Endothelial cell of umbilical vein (primary cell): ENCODE data around the gene ZNF791.

Experiments used
- POLR2A ChIP-seq: IDR thresholded peaks from 2 replicates; pipeline ENCODE4 v1.6.1; 2012; ENCODE audit warnings: low read depth, mild to moderate bottlenecking, control low read depth, low read length
- TF ChIP-seq, protein P1 (sequence below): IDR thresholded peaks from 2 replicates; pipeline ENCODE4 v1.6.1; 2011; ENCODE audit not compliant: insufficient read depth, insufficient read length

DNA sequence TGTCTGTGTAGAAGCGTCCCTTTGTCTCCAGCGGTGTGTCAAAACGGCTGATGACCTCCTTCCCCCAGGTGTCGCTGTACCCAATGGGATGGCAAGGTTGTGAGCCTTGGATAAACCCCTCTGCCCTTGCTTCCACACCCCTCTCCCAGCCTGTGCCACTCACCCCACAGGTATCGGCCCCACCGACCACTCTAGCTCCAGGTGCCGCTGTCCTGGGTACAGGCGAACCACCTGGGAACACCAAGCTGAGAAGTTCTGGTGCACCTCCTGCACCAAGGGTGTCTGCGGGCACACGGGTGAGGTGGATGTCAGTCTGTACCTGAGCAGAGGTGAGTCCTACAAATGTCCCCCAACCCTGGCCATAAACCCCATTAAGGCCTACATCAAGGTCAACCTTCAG is 39.2 kb downstream of the ZNF791 start:
- TF ChIP-seq POLR2A = no peak
- TF ChIP-seq, protein P1, sequence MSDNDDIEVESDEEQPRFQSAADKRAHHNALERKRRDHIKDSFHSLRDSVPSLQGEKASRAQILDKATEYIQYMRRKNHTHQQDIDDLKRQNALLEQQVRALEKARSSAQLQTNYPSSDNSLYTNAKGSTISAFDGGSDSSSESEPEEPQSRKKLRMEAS = no peak
